GM21529 (cell line): Measurements from ENCODE around the gene CLEC2D.
"Not testable (repeated sequence)": the region's sequence is repeated elsewhere in the genome, so short reads cannot be mapped to it uniquely, and the experiment has no call there.

ENCODE experiments used
- ATAC-seq: cut with Tn5 transposase; IDR thresholded peaks from one replicate; pipeline ENCODE4 v1.9.1; 2021; ENCODE audit not compliant: unreplicated experiment

CLEC2D gene

GRCh38 chr12:9651265-9651729, 18.2 kb upstream of the CLEC2D start:
- ATAC-seq: no peak

- ATAC-seq: no peak
Measured at GRCh38 chr12:9660046-9660445, 9.5 kb upstream of the CLEC2D start.

GRCh38 chr12:9661720-9662119, 7.8 kb upstream of the CLEC2D start:
- no peak for ATAC-seq

- no peak for ATAC-seq
Measured at GRCh38 chr12:9662488-9662887, 7.0 kb upstream of the CLEC2D start.

GRCh38 chr12:9667403-9668160, 1.9 kb upstream of the CLEC2D start:
- ATAC-seq: peak; percentile 50

- ATAC-seq: no peak
Measured at GRCh38 chr12:9668161-9669018, 1.1 kb upstream of the CLEC2D start.

GRCh38 chr12:9669019-9669326, 540 bp upstream of the CLEC2D start:
- no peak for ATAC-seq

GRCh38 chr12:9672340-9672739, 2.8 kb downstream of the CLEC2D start:
- not testable (repeated sequence) for ATAC-seq

- peak; percentile 42 for ATAC-seq
Measured at GRCh38 chr12:9673404-9674225, 4.1 kb downstream of the CLEC2D start.

GRCh38 chr12:9674226-9674590, 4.7 kb downstream of the CLEC2D start:
- ATAC-seq: peak; percentile 18

- not testable (repeated sequence) for ATAC-seq
Measured at GRCh38 chr12:9682508-9682907, 13.0 kb downstream of the CLEC2D start.

- not testable (repeated sequence) for ATAC-seq
Measured at GRCh38 chr12:9682949-9683348, 13.4 kb downstream of the CLEC2D start.

GRCh38 chr12:9685366-9685765, 15.9 kb downstream of the CLEC2D start:
- not testable (repeated sequence) for ATAC-seq

GRCh38 chr12:9685915-9686314, 16.4 kb downstream of the CLEC2D start:
- no peak for ATAC-seq

GRCh38 chr12:9687228-9687627, 17.7 kb downstream of the CLEC2D start:
- ATAC-seq: no peak

- ATAC-seq: no peak
Measured at GRCh38 chr12:9692909-9693308, 23.4 kb downstream of the CLEC2D start.

GRCh38 chr12:9694241-9694640, 24.7 kb downstream of the CLEC2D start:
- no peak for ATAC-seq

GRCh38 chr12:9695150-9695549, 25.6 kb downstream of the CLEC2D start:
- ATAC-seq: not testable (repeated sequence)

GRCh38 chr12:9695661-9696060, 26.1 kb downstream of the CLEC2D start:
- ATAC-seq: not testable (repeated sequence)

- ATAC-seq: no peak
Measured at GRCh38 chr12:9697619-9698018, 28.1 kb downstream of the CLEC2D start.

- no peak for ATAC-seq
Measured at GRCh38 chr12:9698681-9699080, 29.2 kb downstream of the CLEC2D start.
